SK-N-SH treated with all-trans-retinoic acid at 6 μM for 48 hours (cell line): ENCODE data around the gene DOCK1.

Experiments
- ATAC-seq: fragments of 200-7000 bp; cut with Tn5 transposase; 3 replicates; pipeline ENCODE4 v1.9.1; 2020; ENCODE audit warnings: mild to moderate bottlenecking, moderate library complexity
- ARNTL ChIP-seq: fragments of 450-650 bp; formaldehyde crosslinking; IDR thresholded peaks from 2 replicates; pipeline ENCODE4 v1.5.0; 2020; ENCODE audit warnings: low read depth, mild to moderate bottlenecking, moderate library complexity, borderline replicate concordance
- BACH2 ChIP-seq: fragments of 250-450 bp; sonication (Bioruptor Pico); IDR thresholded peaks from 2 replicates; pipeline ENCODE4 v1.9.0; 2021; ENCODE audit warnings: mild to moderate bottlenecking, borderline replicate concordance
- CREB5 ChIP-seq: fragments of 250-450 bp; sonication (Bioruptor Pico); IDR thresholded peaks from 2 replicates; pipeline ENCODE4 v1.5.1; 2020; ENCODE audit warnings: low read depth, mild to moderate bottlenecking, moderate library complexity
- CSDC2 ChIP-seq: fragments of 250-450 bp; sonication (Bioruptor Pico); IDR thresholded peaks from 2 replicates; pipeline ENCODE4 v1.5.0; 2020; ENCODE audit warnings: mild to moderate bottlenecking, moderate library complexity
- CSRNP3 ChIP-seq: fragments of 250-450 bp; sonication (Bioruptor Pico); IDR thresholded peaks from 2 replicates; pipeline ENCODE4 v1.5.1; 2021; ENCODE audit warnings: mild to moderate bottlenecking, moderate library complexity
- ESRRG ChIP-seq: fragments of 250-450 bp; sonication (Bioruptor Pico); IDR thresholded peaks from 2 replicates; pipeline ENCODE4 v1.6.1; 2021; ENCODE audit warnings: mild to moderate bottlenecking
- GLIS3 ChIP-seq: fragments of 250-450 bp; sonication (Bioruptor Pico); IDR thresholded peaks from 2 replicates; pipeline ENCODE4 v1.5.0; 2020; ENCODE audit warnings: mild to moderate bottlenecking, moderate library complexity
- ISL1 ChIP-seq: fragments of 250-450 bp; sonication (Bioruptor Pico); IDR thresholded peaks from 2 replicates; pipeline ENCODE4 v2.1.2; 2022; ENCODE audit warnings: mild to moderate bottlenecking, moderate library complexity
- PATZ1 ChIP-seq: fragments of 250-450 bp; sonication (Bioruptor Pico); IDR thresholded peaks from 2 replicates; pipeline ENCODE4 v1.8.0; 2020; ENCODE audit warnings: mild to moderate bottlenecking, moderate library complexity, borderline replicate concordance
- POU6F1 ChIP-seq: fragments of 250-450 bp; sonication (Bioruptor Pico); IDR thresholded peaks from 2 replicates; pipeline ENCODE4 v1.8.0; 2021; ENCODE audit warnings: low read depth, mild to moderate bottlenecking, moderate library complexity, borderline replicate concordance
- PPARA ChIP-seq: fragments of 250-450 bp; sonication (Bioruptor Pico); IDR thresholded peaks from 2 replicates; pipeline ENCODE4 v1.5.0; 2020; ENCODE audit warnings: mild to moderate bottlenecking, borderline replicate concordance
- RARB ChIP-seq: fragments of 250-450 bp; sonication (Bioruptor Pico); IDR thresholded peaks from 2 replicates; pipeline ENCODE4 v1.8.0; 2021; ENCODE audit warnings: mild to moderate bottlenecking, moderate library complexity
- SNAI2 ChIP-seq: fragments of 250-450 bp; sonication (Bioruptor Pico); IDR thresholded peaks from 2 replicates; pipeline ENCODE4 v1.5.0; 2020; ENCODE audit warnings: mild to moderate bottlenecking, moderate library complexity
- TCF4 ChIP-seq: fragments of 250-450 bp; sonication (Bioruptor Pico); IDR thresholded peaks from 2 replicates; pipeline ENCODE4 v1.8.0; 2021; ENCODE audit warnings: mild to moderate bottlenecking, moderate library complexity, borderline replicate concordance
- TOX ChIP-seq: fragments of 250-450 bp; sonication (Bioruptor Pico); IDR thresholded peaks from 2 replicates; pipeline ENCODE4 v1.8.0; 2021; ENCODE audit warnings: mild to moderate bottlenecking, moderate library complexity, borderline replicate concordance
- TSHZ2 ChIP-seq: fragments of 250-450 bp; sonication (Bioruptor Pico); IDR thresholded peaks from 2 replicates; pipeline ENCODE4 v1.5.0; 2020; ENCODE audit warnings: mild to moderate bottlenecking, moderate library complexity
- ZC3H10 ChIP-seq: fragments of 250-450 bp; sonication (Bioruptor Pico); IDR thresholded peaks from 2 replicates; pipeline ENCODE4 v1.5.1; 2021; ENCODE audit warnings: mild to moderate bottlenecking, moderate library complexity
- ZFP3 ChIP-seq: fragments of 250-450 bp; sonication (Bioruptor Pico); IDR thresholded peaks from 2 replicates; pipeline ENCODE4 v1.5.0; 2020; ENCODE audit warnings: mild to moderate bottlenecking, moderate library complexity
- ZFP30 ChIP-seq: fragments of 450-650 bp; formaldehyde crosslinking; IDR thresholded peaks from 2 replicates; pipeline ENCODE4 v1.5.0; 2022; ENCODE audit warnings: mild to moderate bottlenecking, moderate library complexity
- ZNF565 ChIP-seq: fragments of 450-650 bp; formaldehyde crosslinking; conservative IDR thresholded peaks from 2 replicates; pipeline ENCODE4 v1.5.0; 2020; ENCODE audit warnings: low read depth, mild to moderate bottlenecking, moderate library complexity
- ZNF70 ChIP-seq: fragments of 450-650 bp; formaldehyde crosslinking; IDR thresholded peaks from 2 replicates; pipeline ENCODE4 v1.5.0; 2020; ENCODE audit warnings: mild to moderate bottlenecking, moderate library complexity
- ZNF8 ChIP-seq: fragments of 450-650 bp; formaldehyde crosslinking; IDR thresholded peaks from 2 replicates; pipeline ENCODE4 v1.5.0; 2020; ENCODE audit warnings: mild to moderate bottlenecking, moderate library complexity

DOCK1 gene

GRCh38 chr10:127357265-127357664, 452.0 kb downstream of the DOCK1 start:
- TF ChIP-seq ZNF565 (CRISPR knock-in tag) (no peak), TCF4 (no peak), PATZ1 (CRISPR knock-in tag) (no peak), RARB (CRISPR knock-in tag) (no peak), ZNF70 (CRISPR knock-in tag) (no peak), CSDC2 (CRISPR knock-in tag) (no peak), CSRNP3 (CRISPR knock-in tag) (no peak), ZC3H10 (CRISPR knock-in tag) (no peak), BACH2 (CRISPR knock-in tag) (no peak), POU6F1 (no peak), GLIS3 (no peak)
- no peak for ATAC-seq

- TF ChIP-seq CREB5 (CRISPR knock-in tag) (no peak), ZFP30 (no peak)
- ATAC-seq, result no peak
Measured at GRCh38 chr10:127358337-127358736, 453.1 kb downstream of the DOCK1 start.

GRCh38 chr10:127364034-127364433, 458.8 kb downstream of the DOCK1 start:
- ATAC-seq, result no peak
- TF ChIP-seq ZFP30, result no peak
- TF ChIP-seq CSRNP3 (CRISPR knock-in tag), result no peak
- TF ChIP-seq ZNF565 (CRISPR knock-in tag), result no peak
- no peak for TF ChIP-seq SNAI2
- no peak for TF ChIP-seq BACH2 (CRISPR knock-in tag)
- no peak for TF ChIP-seq CSDC2 (CRISPR knock-in tag)
- TF ChIP-seq ZFP3 (CRISPR knock-in tag), result no peak
- TF ChIP-seq ESRRG (CRISPR knock-in tag), result no peak
- TF ChIP-seq TCF4, result no peak

- no peak for ATAC-seq
- TF ChIP-seq ESRRG (CRISPR knock-in tag) (no peak), SNAI2 (no peak), ZNF70 (CRISPR knock-in tag) (no peak), PATZ1 (CRISPR knock-in tag) (no peak), PPARA (CRISPR knock-in tag) (no peak), RARB (CRISPR knock-in tag) (no peak), CSRNP3 (CRISPR knock-in tag) (no peak), BACH2 (CRISPR knock-in tag) (no peak), ISL1 (CRISPR knock-in tag) (no peak), TSHZ2 (CRISPR knock-in tag) (no peak), ARNTL (CRISPR knock-in tag) (no peak), ZNF565 (CRISPR knock-in tag) (no peak), ZFP30 (no peak), TOX (CRISPR knock-in tag) (no peak), ZC3H10 (CRISPR knock-in tag) (no peak), ZNF8 (CRISPR knock-in tag) (no peak)
Measured at GRCh38 chr10:127368101-127368500, 462.9 kb downstream of the DOCK1 start.
